ENCODE measurements around the gene SUZ12. TPM values are rescaled to one million over a fixed set of nuclear protein-coding genes. Genes with fewer than 3 reads are reported as not detected.
"Not testable (repeated sequence)": the region's sequence is repeated elsewhere in the genome, so short reads cannot be mapped to it uniquely, and the experiment has no call there.

SUZ12 gene
- polyA plus RNA-seq, 4 donors = 32.4 to 55.8 (median 47.1) TPM

DNA sequence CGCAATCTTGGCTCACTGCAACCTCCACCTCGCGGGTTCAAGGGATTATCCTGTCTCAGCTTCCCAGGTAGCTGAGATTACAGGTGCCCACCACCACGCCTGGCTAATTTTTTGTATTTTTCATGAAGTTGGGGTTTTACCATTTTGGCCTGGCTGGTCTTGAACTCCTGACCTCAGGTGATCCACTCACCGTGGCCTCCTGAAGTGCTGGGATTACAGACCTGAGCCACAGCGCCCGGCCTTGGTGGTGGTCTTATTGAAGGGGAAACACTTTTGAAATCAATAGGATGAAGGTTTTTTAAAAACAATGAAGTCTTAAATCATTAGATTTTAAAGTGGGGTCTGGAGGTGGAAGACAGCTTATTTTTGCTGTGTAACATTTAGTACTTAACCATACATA is 5.6 kb downstream of the SUZ12 start:
- DNase-seq (ENCODE audit: low read depth in 4 of 4, low spot score in 3 of 4) = not testable (repeated sequence)

DNA sequence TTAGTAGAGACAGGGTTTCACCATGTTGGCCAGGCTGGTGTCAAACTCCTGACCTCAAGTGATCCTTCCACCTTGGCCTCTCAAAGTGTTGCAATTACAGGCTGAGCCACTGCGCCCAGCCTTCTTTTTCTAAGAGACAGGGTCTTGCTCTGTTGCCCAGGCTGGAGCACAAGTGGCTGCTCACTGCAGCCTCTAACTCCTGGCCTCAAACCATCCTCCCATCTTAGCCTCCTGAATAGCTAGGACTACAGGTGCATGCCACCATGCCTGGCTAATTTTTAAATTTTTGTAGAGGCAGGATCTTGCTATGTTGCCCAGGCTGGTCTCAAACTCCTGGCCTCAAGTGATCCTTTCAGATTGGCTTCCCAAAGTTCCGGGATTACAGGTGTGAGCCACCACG is 15.1 kb downstream of the SUZ12 start:
- DNase-seq (ENCODE audit: low read depth in 4 of 4, low spot score in 3 of 4) = not testable (repeated sequence)

DNA sequence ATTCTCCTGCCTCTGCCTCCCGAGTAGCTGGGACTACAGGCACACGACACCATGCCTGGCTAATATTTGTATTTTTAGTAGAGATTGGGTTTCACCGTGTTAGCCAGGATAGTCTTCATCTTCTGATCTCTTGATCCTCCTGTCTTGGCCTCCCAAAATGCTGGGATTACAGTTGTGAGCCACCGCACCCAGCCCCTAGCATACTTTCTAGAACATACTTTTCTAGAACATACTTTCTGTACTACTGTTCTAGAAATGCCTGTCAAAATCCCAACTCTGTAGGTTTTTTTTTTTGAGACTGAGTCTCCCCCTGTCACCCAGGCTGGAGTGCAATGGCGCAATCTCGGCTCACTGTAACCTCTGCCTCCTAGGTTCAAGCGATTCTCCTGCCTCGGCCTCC is 27.3 kb downstream of the SUZ12 start:
- DNase-seq (ENCODE audit: low read depth in 4 of 4, low spot score in 3 of 4) = not testable (repeated sequence)

DNA sequence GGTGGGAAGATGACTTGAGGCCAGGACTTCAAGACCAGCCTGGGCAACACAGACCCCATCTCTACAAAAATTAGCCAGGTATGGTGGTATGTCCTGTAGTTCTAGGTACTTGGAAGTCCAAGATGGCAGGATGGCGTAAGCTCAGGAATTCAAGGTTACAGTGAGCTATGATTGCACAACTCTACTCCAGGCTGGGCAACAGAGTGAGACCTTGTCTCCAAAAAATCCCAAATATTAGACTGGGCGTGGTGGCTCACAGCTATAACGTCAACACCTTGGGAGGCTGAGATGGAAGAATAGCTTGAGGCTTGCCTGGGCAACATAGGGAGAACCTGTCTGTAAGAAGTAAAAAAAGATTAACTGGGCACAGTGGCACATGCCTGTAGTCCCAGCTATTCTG is 30.8 kb downstream of the SUZ12 start:
- DNase-seq (ENCODE audit: low read depth in 4 of 4, low spot score in 3 of 4) = no peak

DNA sequence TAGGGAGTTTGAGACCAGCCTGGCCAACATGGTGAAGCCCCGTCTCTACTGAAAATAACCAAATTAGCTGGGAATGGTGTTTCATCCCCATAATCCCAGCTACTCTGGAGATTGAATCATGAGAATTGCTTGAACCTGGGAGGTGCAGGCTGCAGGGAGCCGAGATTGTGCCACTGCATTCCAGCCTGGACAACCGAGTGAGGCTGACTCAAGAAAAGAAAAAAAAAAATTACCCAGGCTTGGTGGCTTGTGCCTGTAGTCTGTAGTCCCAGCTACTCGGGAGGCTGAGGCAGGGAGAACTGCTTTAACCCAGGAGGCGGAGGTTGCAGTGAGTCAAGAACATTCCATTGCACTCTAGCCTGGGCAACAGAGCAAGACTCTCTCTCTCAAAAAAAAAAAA is 33.6 kb downstream of the SUZ12 start:
- not testable (repeated sequence) for DNase-seq (ENCODE audit: low read depth in 4 of 4, low spot score in 3 of 4)

DNA sequence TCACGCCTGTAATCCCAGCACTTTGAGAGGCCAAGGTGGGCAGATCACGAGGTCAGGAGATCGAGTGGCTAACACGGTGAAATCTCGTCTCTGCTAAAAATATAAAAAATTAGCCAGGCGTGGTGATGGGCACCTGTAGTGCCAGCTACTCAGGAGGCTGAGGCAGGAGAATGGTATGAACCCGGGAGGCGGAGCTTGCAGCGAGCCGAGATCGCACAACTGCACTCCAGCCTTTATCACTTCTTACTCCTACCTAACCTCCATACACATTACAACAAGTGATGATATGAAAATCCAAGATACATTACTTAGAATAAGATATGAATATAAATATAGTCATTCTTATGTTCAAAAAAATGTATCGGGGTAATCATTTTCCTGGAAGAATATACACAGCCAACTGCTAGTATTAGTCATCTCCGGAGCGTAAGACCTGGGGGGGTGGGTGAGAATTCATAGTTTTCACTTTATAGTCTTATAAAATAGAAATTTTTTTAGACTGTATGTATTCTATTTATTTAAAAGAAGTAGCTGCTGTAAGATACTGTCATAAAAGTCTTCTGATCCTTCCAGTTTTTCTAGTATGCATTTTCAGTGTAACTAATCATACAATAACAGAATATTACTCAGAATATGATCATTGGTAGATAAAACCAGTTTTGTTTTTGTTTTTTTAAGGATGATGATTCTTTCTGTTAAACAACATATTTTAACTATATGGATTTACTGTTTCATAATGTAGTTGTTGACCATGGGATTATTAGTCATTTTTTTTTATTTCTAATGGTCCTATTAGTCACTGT is 37.7 kb downstream of the SUZ12 start:
- not testable (repeated sequence) for DNase-seq (ENCODE audit: low read depth in 4 of 4, low spot score in 3 of 4)

DNA sequence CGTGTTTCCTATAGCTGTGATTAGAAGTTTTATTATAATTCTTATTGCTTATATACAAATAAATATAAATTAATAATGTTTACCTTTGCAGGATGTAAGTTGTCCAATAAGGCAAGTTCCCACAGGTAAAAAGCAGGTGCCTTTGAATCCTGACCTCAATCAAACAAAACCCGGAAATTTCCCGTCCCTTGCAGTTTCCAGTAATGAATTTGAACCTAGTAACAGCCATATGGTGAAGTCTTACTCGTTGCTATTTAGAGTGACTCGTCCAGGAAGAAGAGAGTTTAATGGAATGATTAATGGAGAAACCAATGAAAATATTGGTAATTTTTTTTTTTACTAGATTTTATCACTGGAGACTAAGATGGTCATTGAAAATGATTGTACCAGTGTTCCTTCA is 38.6 kb downstream of the SUZ12 start:
- DNase-seq (ENCODE audit: low read depth in 4 of 4, low spot score in 3 of 4) = not testable (repeated sequence)

DNA sequence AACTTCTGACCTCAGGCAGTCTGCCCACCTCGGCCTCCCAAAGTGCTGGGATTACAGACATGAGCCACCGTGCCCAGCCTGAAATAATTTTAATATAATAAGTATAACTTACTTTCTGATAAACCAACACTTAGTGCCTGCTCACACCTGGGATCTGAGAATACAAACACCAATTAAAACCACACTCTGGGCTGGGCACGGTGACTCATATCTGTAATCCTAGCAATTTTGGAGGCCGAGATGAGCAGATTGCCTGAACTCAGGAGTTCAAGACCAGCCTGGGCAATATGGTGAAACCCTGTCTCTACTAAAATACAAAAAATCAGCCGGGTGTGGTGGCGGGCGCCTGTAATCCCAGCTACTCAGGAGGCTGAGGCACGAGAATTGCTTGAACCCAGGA is 55.0 kb downstream of the SUZ12 start:
- not testable (repeated sequence) for DNase-seq (ENCODE audit: low read depth in 4 of 4, low spot score in 3 of 4)

DNA sequence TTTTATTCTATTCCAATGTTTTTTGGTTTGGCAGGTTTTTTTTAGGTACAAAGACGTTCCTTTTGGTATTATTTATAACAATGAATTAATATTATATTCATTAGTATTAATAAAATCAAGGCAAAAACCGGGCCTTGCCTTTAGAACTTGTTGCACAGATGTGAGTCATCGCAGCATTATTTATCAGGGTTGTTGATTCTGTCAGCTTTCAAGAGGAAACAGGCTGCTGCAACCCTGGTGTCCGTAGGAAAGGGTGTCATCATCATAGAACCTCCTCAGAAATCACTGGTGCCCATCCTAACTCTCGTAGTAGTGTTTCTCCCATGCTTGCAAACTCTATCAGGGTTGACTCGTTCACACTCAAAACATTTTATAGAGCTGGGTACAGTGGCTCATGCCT is 60.2 kb downstream of the SUZ12 start:
- no peak for DNase-seq (ENCODE audit: low read depth in 4 of 4, low spot score in 3 of 4)

DNA sequence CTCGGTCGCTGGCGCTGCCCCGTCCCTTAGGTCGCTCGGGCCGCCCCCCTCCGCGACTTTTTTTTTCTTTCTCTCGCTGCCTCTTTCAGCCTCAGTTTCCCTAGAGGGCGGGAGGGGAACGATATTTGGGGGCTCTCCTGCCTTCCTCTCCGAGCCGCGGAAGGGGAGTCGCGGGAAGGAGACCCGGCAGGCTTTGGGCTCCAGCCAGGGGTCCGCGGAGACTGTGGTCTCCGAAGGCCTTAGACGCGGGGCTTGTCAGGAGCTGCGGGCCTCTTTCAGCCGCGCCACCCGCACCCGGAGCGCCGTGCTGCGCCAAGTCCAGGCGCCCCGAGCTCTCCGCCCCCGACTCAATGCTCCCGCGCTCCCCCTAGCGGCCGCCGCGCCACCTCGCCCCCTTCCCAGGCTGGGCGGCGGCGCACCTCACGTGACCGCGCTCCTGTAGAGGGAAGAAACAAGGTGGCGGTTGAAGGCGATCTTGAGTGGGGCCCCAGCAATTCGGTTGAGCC is 70.2 kb downstream of the SUZ12 start, which contains the start of gene LRRC37B:
LRRC37B (plus strand) TSS at position 427 of the 506 bp plus-strand sequence. CDS start 14,010 bp downstream, outside the sequence.
- peak in 3 of 4 donors; percentile 48 to 69 (median 55) for DNase-seq (ENCODE audit: low read depth in 4 of 4, low spot score in 3 of 4)

DNA sequence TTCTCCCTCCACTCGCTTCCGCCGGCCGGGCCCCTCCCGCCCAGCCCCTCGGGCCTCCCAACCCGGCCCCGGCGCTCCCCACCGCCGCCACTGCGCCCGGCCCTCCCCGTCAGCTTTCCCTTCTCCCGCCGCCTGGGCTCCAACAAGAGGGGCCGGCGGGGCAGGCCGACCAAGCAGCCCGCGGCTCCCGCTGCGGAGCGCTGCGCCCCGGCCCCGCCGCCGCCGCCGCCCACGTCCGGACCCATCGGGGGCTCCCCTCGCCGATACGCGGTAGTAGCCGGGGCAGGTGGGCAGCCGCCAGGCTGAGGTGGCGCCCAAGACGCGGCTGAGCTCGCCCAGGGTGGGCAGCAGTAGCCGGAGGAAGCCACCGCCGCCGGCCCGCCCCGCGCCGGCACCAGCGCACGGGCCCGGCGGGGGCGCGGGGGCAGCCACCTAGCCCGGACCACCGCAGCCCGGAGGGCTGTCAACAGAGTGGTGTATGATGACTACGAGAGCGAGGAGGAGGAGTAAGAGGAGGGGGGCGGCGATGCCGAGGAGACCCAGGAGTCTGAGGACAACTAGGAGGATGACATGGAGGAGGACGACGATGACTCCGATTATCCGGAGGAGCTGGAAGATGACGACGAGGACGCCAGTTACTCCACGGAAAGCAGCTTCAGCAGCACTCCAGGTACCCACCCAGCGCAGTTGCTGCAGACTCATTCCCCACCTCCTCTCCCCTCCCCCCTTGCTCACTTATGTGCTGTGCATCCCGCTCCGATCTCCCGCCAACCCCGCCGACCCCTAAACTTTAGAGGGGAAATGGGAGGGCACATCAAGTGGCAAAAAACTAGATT is 70.9 kb downstream of the SUZ12 start:
- peak in 2 of 4 donors; percentile 33 to 43 for DNase-seq (ENCODE audit: low read depth in 4 of 4, low spot score in 3 of 4)

DNA sequence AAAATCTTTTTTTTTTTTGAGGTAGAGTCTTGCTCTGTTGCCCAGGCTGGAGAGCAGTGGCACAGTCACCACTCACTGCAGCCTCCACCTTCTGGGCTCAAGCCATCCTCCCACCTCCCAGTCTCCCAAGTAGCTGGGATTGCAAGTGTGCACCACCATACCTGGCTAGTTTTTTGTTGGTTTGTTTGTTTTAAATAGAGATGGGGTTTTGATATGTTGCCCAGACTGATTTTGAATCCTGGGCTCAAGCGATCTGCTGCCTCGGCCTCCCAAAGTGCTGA is 72.4 kb downstream of the SUZ12 start:
- no peak for DNase-seq (ENCODE audit: low read depth in 4 of 4, low spot score in 3 of 4)

DNA sequence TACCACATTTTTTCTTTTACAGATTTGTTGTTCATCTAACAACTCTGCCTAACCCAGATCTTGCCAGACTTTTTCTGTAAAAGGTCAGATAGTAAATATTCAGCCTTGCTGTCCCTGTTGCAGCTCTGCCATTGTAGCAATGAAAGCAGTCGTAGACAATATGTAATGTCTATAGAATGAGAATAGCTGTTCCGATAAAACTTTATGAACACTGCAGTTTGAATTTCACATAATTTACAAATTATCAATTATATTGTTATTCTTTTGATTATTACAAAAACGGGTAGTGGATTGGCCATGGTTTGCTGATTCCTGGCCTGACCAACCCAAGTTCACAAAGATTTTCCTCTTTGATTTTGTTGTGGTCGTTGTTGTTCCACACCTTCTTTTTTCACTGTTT is 73.3 kb downstream of the SUZ12 start:
- no peak for DNase-seq (ENCODE audit: low read depth in 4 of 4, low spot score in 3 of 4)

DNA sequence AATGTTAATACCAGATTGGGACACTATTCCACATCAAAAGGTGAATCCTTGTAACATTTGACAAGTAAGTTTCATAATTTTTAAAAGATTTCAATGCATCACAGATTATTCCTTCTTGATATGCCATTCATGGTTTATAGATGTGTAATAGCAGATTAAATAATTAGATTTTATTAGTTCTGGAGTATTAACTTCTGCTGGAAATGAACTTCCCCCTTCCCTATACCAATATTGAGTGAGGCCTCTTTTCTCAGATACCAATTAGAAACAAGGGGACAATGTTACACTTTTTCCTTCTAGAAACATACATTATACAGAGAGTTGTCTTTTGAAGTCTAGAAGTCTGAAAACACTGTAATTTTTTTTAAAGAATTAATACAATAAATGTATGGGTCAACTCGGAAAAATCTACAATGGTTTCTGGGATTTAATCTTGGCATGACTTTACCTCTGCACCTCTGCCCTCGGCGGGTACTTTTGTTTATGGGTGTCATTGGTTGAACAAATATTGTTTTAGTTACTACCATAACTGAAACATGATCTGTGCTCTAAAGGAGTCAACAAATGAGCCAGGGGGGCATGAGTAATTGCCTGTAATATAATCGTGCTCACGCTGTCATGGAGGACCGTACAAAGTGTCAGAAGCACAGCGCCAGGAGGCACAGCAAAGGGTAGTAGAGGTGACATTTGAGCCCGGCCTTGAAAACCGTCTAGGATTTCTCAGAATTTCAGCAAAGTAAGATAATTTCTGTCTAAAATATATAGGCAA is 78.6 kb downstream of the SUZ12 start:
- peak in 1 of 4 donors; percentile 37 for DNase-seq (ENCODE audit: low read depth in 4 of 4, low spot score in 3 of 4)

DNA sequence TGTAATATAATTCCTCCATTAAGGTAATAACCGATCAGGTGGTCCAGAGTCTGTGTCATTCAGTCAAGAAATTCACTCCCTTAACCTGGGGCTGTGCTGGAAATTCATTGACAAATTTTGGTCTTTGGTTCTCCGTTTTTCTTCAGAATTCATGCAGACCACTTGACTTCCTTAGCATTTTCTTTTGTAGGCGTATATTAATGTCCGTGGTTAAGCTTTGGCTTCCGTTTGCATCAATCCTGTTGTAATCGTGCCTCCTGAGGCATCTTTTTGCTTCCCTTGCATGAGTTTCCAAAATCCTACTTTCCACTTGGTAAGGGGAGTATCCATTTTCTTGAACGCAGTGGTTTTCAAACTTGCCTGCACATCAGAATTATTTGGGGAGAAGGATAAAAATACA is 79.4 kb downstream of the SUZ12 start:
- DNase-seq (ENCODE audit: low read depth in 4 of 4, low spot score in 3 of 4) = no peak

DNA sequence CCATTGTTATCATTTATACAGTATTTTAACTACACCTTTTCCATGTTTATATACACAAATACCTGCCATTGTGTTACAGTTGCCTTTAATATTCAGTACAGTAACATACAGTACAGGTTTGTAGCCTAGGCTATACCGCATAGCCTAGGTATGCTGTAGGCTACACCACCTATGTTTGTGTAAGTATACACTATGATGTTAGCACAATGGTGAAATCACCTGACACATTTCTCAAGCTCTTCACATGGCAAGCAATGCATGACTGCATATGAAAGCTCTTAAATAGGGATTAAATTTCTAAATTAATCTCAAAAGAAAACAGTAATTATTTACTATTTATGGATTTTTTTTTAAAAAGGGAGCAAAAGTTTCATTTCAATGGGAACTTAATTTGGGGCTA is 82.4 kb downstream of the SUZ12 start:
- no peak for DNase-seq (ENCODE audit: low read depth in 4 of 4, low spot score in 3 of 4)

DNA sequence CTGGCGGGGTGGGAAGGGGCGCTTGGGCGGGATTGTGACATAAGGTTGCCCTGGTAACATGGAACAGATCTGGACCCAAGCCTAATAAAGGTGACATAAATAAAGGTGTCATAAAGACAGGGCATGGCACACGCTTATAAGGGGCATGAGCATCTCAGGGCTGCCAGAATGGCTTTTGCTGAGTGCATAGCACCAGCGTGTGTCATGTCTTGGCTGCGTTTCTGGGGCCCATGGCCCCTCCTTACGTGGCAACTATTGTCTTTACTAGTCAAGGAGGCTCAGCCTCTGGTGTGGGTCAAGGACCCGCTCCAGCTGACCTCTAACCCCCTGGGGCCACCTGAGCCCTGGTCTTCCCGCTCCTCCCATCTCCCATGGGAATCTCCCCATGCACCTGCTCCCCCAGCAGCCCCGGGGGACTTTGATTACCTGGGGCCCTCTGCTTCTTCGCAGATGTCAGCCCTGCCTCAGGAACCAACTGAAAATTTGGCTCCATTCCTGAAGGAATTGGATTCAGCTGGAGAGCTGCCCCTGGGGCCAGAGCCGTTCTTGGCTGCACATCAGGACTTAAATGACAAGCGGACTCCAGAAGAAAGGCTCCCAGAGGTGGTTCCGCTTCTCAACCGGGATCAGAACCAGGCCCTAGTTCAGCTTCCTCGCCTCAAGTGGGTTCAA is 84.3 kb downstream of the SUZ12 start:
- no peak for DNase-seq (ENCODE audit: low read depth in 4 of 4, low spot score in 3 of 4)

DNA sequence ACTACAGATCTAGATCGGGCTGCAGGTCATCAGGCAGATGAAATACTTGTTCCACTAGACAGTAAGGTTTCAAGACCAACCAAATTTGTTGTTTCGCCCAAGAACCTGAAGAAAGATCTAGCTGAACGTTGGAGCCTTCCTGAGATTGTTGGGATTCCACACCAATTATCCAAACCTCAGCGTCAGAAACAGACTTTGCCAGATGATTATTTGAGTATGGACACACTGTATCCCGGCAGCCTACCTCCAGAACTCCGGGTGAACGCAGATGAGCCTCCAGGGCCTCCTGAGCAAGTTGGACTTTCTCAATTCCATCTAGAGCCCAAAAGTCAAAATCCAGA is 84.8 kb downstream of the SUZ12 start:
- DNase-seq (ENCODE audit: low read depth in 4 of 4, low spot score in 3 of 4) = no peak

DNA sequence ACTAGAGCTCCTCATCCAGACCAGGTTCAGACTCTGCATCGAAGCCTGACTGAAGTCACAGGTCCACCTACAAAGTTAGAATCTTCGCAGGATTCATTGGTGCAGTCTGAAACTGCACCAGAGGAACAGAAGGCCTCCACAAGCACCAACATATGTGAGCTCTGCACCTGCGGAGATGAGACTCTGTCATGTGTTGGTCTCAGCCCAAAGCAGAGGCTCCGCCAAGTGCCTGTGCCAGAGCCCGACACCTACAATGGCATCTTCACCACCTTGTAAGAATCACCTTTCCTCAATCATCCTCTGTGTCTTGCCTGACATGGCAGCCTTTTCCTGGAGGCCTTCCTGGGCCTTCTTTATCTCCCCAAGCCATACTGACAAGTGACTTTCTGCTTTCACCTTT is 85.7 kb downstream of the SUZ12 start:
- DNase-seq (ENCODE audit: low read depth in 4 of 4, low spot score in 3 of 4) = not testable (repeated sequence)

DNA sequence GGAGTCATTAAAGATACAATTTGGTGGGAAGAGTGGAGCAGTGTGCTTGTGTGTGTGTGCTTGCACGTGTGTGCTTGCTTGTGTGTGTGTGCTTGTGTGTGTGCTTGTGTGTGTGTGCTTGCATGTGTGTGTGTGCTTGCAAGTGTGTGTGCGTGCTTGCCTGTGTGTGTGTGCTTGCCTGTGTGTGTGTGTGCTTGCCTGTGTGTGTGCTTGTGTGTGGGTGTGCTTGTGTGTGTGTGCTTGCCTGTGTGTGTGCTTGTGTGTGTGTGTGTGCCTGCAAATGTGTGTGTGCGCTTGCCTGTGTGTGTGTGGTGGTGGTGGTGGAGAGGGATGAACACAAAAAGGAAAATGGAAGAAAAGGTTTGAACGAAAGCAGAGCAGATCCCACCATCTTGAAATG is 90.5 kb downstream of the SUZ12 start:
- DNase-seq (ENCODE audit: low read depth in 4 of 4, low spot score in 3 of 4) = not testable (repeated sequence)
